H1 (cell line): ENCODE data around the gene LIN37. TPM values are rescaled to one million over a fixed set of nuclear protein-coding genes. Genes with fewer than 3 reads are reported as not detected.

Experiments used
- CTCF ChIA-PET: fragments of 300-600 bp; sonication (Branson Sonifier 250); formaldehyde crosslinking; loops from one replicate; lab custom pipeline; 2021; ENCODE audit not compliant: partially characterized antibody; lab: Charles Lee
- POLR2A ChIA-PET: fragments of 300-600 bp; sonication (Branson Sonifier 250); formaldehyde crosslinking; loops from one replicate; lab custom pipeline; 2021; ENCODE audit warnings: inconsistent platforms; ENCODE audit not compliant: partially characterized antibody; lab: Charles Lee
- DNase-seq, 2 experiments: peaks; one replicate each; pipeline versions ENCODE4 v3.0.0 to v3.0.0-alpha.2; 2010 to 2022; ENCODE audit warnings: low spot score in 2 of 2, low read depth in 1 of 2, mixed read lengths in 1 of 2
- FAIRE-seq: peaks from 2 replicates; lab custom pipeline; 2011; peaks lifted over from hg19 to GRCh38; lab: Jason Lieb, UNC
- H2AFZ ChIP-seq: 2 replicates; pipeline ENCODE4 v1.8.1; 2012; ENCODE audit warnings: low read length, inconsistent platforms
- H2AK5ac ChIP-seq: 2 replicates; pipeline ENCODE4 v1.6.1; 2013; ENCODE audit warnings: low read depth, low read length
- H2BK120ac ChIP-seq: replicated peaks from 2 replicates; pipeline ENCODE3; 2013; ENCODE audit warnings: low read depth, low read length, inconsistent platforms
- H2BK12ac ChIP-seq: 2 replicates; pipeline ENCODE4 v1.6.1; 2013; ENCODE audit warnings: low read depth, low read length
- H2BK15ac ChIP-seq: 2 replicates; pipeline ENCODE4 v1.6.1; 2013; ENCODE audit warnings: low read length
- H2BK20ac ChIP-seq: 2 replicates; pipeline ENCODE4 v1.6.1; 2013; ENCODE audit warnings: low read length
- H2BK5ac ChIP-seq: 2 replicates; pipeline ENCODE4 v1.6.1; 2013; ENCODE audit warnings: low read depth, low read length
- H3K14ac ChIP-seq: 2 replicates; pipeline ENCODE4 v1.6.1; 2013; ENCODE audit warnings: inconsistent platforms; ENCODE audit not compliant: insufficient read length
- H3K18ac ChIP-seq: 2 replicates; pipeline ENCODE4 v1.6.1; 2013; ENCODE audit warnings: low read length; ENCODE audit errors: extremely low read depth
- H3K23ac ChIP-seq: 2 replicates; pipeline ENCODE4 v1.6.1; 2013; ENCODE audit warnings: inconsistent platforms; ENCODE audit not compliant: insufficient read length
- H3K23me2 ChIP-seq: 2 replicates; pipeline ENCODE4 v1.6.1; 2013; ENCODE audit warnings: low read depth, low read length
- H3K27ac ChIP-seq: 2 replicates; pipeline ENCODE4 v1.6.1; 2011; ENCODE audit warnings: low read depth, low read length, inconsistent platforms
- H3K27me3 ChIP-seq, 4 experiments: replicated peaks in 1 of 4; 1 replicate in 1 of 4; 2 replicates in 3 of 4; pipeline versions ENCODE4 v1.6.1 to v1.8.1; 2011 to 2013; ENCODE audit warnings: low read length in 3 of 4, mild to moderate bottlenecking in 3 of 4, inconsistent platforms in 2 of 4, mixed read lengths in 2 of 4, moderate library complexity in 1 of 4; ENCODE audit not compliant: control insufficient read depth in 3 of 4, insufficient read depth in 3 of 4; ENCODE audit errors: extremely low read depth in 1 of 4
- H3K36me3 ChIP-seq, 4 experiments: 2 replicates each; pipeline versions ENCODE4 v1.6.1 to v1.8.1; 2011 to 2013; ENCODE audit warnings: mild to moderate bottlenecking in 4 of 4, low read length in 3 of 4, moderate library complexity in 2 of 4, control low read depth in 1 of 4, inconsistent platforms in 1 of 4; ENCODE audit not compliant: insufficient read depth in 4 of 4, control insufficient read depth in 2 of 4
- H3K4ac ChIP-seq: replicated peaks from 2 replicates; pipeline ENCODE3; 2013; ENCODE audit warnings: low read length, low read depth, mixed read lengths, inconsistent platforms; ENCODE audit not compliant: insufficient read length
- H3K4me1 ChIP-seq, 4 experiments: replicated peaks in 1 of 4; 1 replicate in 1 of 4; 2 replicates in 3 of 4; pipeline versions ENCODE4 v1.6.1 to v1.8.1; 2011 to 2013; ENCODE audit warnings: low read length in 3 of 4, inconsistent platforms in 2 of 4, mixed read lengths in 1 of 4; ENCODE audit not compliant: insufficient read depth in 4 of 4, control insufficient read depth in 3 of 4
- H3K4me2 ChIP-seq, 2 experiments: 2 replicates each; pipeline versions ENCODE4 v1.6.1 to v1.8.1; 2011 to 2013; ENCODE audit warnings: low read depth in 2 of 2, low read length in 2 of 2, control low read depth in 1 of 2, inconsistent platforms in 1 of 2, mild to moderate bottlenecking in 1 of 2; ENCODE audit not compliant: insufficient read depth in 1 of 2
- H3K4me3 ChIP-seq, 4 experiments: fragments of 200-600, 300-600 bp in 1 of 4; sonication (generic), shearing (Covaris generic), sonication (Bioruptor Twin) in 1 of 4; 2 replicates each; pipeline versions ENCODE4 v1.5.1 to v1.8.1; 2011 to 2016; ENCODE audit warnings: low read length in 4 of 4, low read depth in 3 of 4, control low read depth in 2 of 4, inconsistent platforms in 2 of 4, mild to moderate bottlenecking in 2 of 4, mixed read lengths in 1 of 4, moderate library complexity in 1 of 4; ENCODE audit not compliant: insufficient read depth in 2 of 4; ENCODE audit errors: extremely low read depth in 1 of 4
- H3K56ac ChIP-seq: replicated peaks from 2 replicates; pipeline ENCODE3; 2013; ENCODE audit warnings: low read depth, mild to moderate bottlenecking, mixed read lengths, low read length, inconsistent platforms; ENCODE audit not compliant: insufficient read length
- H3K79me1 ChIP-seq: 2 replicates; pipeline ENCODE4 v1.6.1; 2013; ENCODE audit warnings: low read depth, low read length, control low read depth
- H3K79me2 ChIP-seq, 2 experiments: 2 replicates each; pipeline versions ENCODE4 v1.6.1 to v1.8.1; 2012 to 2013; ENCODE audit warnings: low read length in 2 of 2, mild to moderate bottlenecking in 2 of 2, inconsistent platforms in 1 of 2; ENCODE audit not compliant: insufficient read depth in 2 of 2, control insufficient read depth in 1 of 2
- H3K9ac ChIP-seq, 4 experiments: replicated peaks in 1 of 4; 1 replicate in 1 of 4; 2 replicates in 3 of 4; pipeline versions ENCODE4 v1.6.1 to v1.8.1; 2011 to 2013; ENCODE audit warnings: low read depth in 3 of 4, low read length in 3 of 4, control low read depth in 2 of 4, mild to moderate bottlenecking in 2 of 4, moderate library complexity in 2 of 4, inconsistent platforms in 1 of 4; ENCODE audit errors: extremely low read depth in 1 of 4
- H3K9me3 ChIP-seq, 2 experiments: 2 replicates each; pipeline versions ENCODE4 v1.6.1 to v1.8.1; 2012 to 2013; ENCODE audit warnings: mild to moderate bottlenecking in 2 of 2, moderate library complexity in 2 of 2, control low read depth in 1 of 2, inconsistent platforms in 1 of 2, low read depth in 1 of 2, low read length in 1 of 2, mixed read lengths in 1 of 2; ENCODE audit not compliant: insufficient read depth in 2 of 2
- H4K20me1 ChIP-seq, 2 experiments: replicated peaks in 1 of 2; 2 replicates each; pipeline versions ENCODE3 to v1.8.1; 2011 to 2013; ENCODE audit warnings: inconsistent platforms in 2 of 2, low read length in 2 of 2, mild to moderate bottlenecking in 1 of 2; ENCODE audit not compliant: insufficient read depth in 2 of 2, control insufficient read depth in 1 of 2
- H4K5ac ChIP-seq: 2 replicates; pipeline ENCODE4 v1.6.1; 2013; ENCODE audit warnings: low read length, low read depth, mixed read lengths, inconsistent platforms; ENCODE audit not compliant: insufficient read length
- H4K8ac ChIP-seq: 2 replicates; pipeline ENCODE4 v1.8.0; 2013; ENCODE audit warnings: mild to moderate bottlenecking, moderate library complexity, low read length, inconsistent platforms; ENCODE audit not compliant: insufficient read depth; ENCODE audit errors: extremely low read depth
- H4K91ac ChIP-seq: replicated peaks from 2 replicates; pipeline ENCODE3; 2013; ENCODE audit warnings: low read length, mixed read lengths, inconsistent platforms; ENCODE audit not compliant: insufficient read length
- ASH2L ChIP-seq: fragments of 200-600, 300-600 bp; sonication (generic); IDR thresholded peaks from one replicate; pipeline ENCODE4 v1.7.1; 2017; ENCODE audit warnings: low read length
- CBX8 ChIP-seq: fragments of 300-800, 300-1000 bp; sonication (generic); IDR thresholded peaks from 2 replicates; pipeline ENCODE4 v1.7.1; 2016; ENCODE audit warnings: low read depth, low read length, borderline replicate concordance
- CREB1 ChIP-seq: IDR thresholded peaks from 2 replicates; pipeline ENCODE4 v1.6.1; 2012; ENCODE audit warnings: inconsistent platforms
- EGR1 ChIP-seq: IDR thresholded peaks from 2 replicates; pipeline ENCODE4 v1.6.1; 2011; ENCODE audit warnings: low read depth, low read length, borderline replicate concordance
- HDAC2 ChIP-seq, 2 experiments: fragments of 300-600 bp in 1 of 2; sonication (generic) in 1 of 2; IDR thresholded peaks; 2 replicates each; pipeline ENCODE4 v1.6.1; 2011 to 2012; ENCODE audit warnings: low read depth in 2 of 2, low read length in 2 of 2, mild to moderate bottlenecking in 2 of 2, moderate library complexity in 2 of 2, borderline replicate concordance in 1 of 2, inconsistent platforms in 1 of 2
- SIN3A ChIP-seq, 2 experiments: IDR thresholded peaks in 1 of 2; conservative IDR thresholded peaks in 1 of 2; 2 replicates each; pipeline ENCODE4 v1.6.1; 2011 to 2012; ENCODE audit warnings: low read length in 2 of 2, improper control_type of control experiment in 1 of 2, low read depth in 1 of 2, mild to moderate bottlenecking in 1 of 2
- SP2 ChIP-seq: IDR thresholded peaks from 2 replicates; pipeline ENCODE4 v1.6.1; 2012; ENCODE audit warnings: mild to moderate bottlenecking, low read length, inconsistent platforms
- YY1 ChIP-seq: IDR thresholded peaks from 2 replicates; pipeline ENCODE4 v1.6.1; 2011; ENCODE audit warnings: low read depth, mild to moderate bottlenecking, low read length
- WGBS, 2 experiments: shearing (Covaris generic) in 1 of 2; methylation state at CpG; one replicate each; pipeline versions ENCODE4 v1.1.6 to v1.1.7; 2013 to 2015; ENCODE audit warnings: low lambda C conversion rate in 2 of 2, mixed read lengths in 2 of 2, inconsistent platforms in 1 of 2, low coverage in 1 of 2, missing lambda C conversion rate in 1 of 2; ENCODE audit not compliant: insufficient replicate concordance in 2 of 2, insufficient coverage in 1 of 2, insufficient read length in 1 of 2; ENCODE audit errors: extremely low coverage in 1 of 2, missing lambda C conversion rate in 1 of 2; 5-methylcytosine and 5-hydroxymethylcytosine counted together
- polyA plus RNA-seq, 7 experiments: library from polyadenylated mRNA; depleted of rRNA in 3 of 7; stranded (reverse) in 5 of 7; unstranded in 2 of 7; fragments of >200 nt in 5 of 7; fragments of 200-250 nt in 2 of 7; gene quantifications; 1 replicate in 5 of 7; 2 replicates in 1 of 7; 4 replicates in 1 of 7; pipeline versions ENCODE4 v1.2.1 to v1.2.3, GENCODE V29; 2011 to 2013; ENCODE audit warnings: missing spikeins in 2 of 7, mixed read lengths in 2 of 7
- total RNA-seq: library from RNA; stranded (reverse); fragmentation: NEBNext Ultra II Directional; extraction: Animal tissue kit (Norgen Biotek cat#: 25700); gene quantifications from 2 replicates; pipeline ENCODE4 v1.2.1, GENCODE V29; 2021

Gene LIN37
- total and polyA plus RNA-seq, 2 of the 8 experiments (the other 6 are each of a cell fraction or from before 2014, with no cell fraction given): 3.8 to 9.8 TPM

GRCh38 chr19:35722897-35723296 is 25.5 kb upstream of the LIN37 start:
- DNase-seq (no peak), FAIRE-seq (no peak)
- 97% methylated on average over 15 of the region's 16 CpGs; no CpG with 5 or more reads in 1 of the 2 experiments for WGBS, 2 experiments
- Histone ChIP-seq H3K4ac (no peak overlapping the region), H3K79me2 (peaks cover 0 to 20% of the 10 kb centered on the region in 2 experiments; a peak in 2 of 4 replicates), H2AK5ac (no peak overlapping the region), H2BK15ac (no peak overlapping the region), H3K27ac (no peak overlapping the region), H2BK12ac (no peak overlapping the region), H3K9me3 (no peaks in the 10 kb centered on the region), H3K4me2 (no peak overlapping the region), H3K18ac (no peak overlapping the region), H2BK20ac (no peak overlapping the region), H3K4me1 (peaks cover 0 to 5% (median under 1%) of the 10 kb centered on the region in 4 experiments; a peak in 2 of 7 replicates), H2AFZ (no peak overlapping the region), H2BK120ac (no peak overlapping the region), H3K9ac (no peak overlapping the region), H2BK5ac (no peak overlapping the region), H3K36me3 (peaks cover 36 to 58% (median 50%) of the 10 kb centered on the region in 4 experiments), H3K56ac (no peak overlapping the region), H3K79me1 (peaks cover 8% of the 10 kb centered on the region), H4K8ac (no peak overlapping the region), H3K14ac (no peak overlapping the region), H3K27me3 (no peaks in the 10 kb centered on the region), H4K20me1 (peaks cover 7 to 16% of the 10 kb centered on the region in 2 experiments), H3K23ac (no peak overlapping the region), H4K91ac (no peak overlapping the region), H3K4me3 (no peak overlapping the region), H3K23me2 (peaks cover 3% of the 10 kb centered on the region; the same call in 1 of the 2 replicates), H4K5ac (no peak overlapping the region)
- ChIA-PET CTCF (interaction anchor here (0.7 to 11.8 kb wide), 3 partner anchors 15 to 167 kb away, joined by 3 to 80 read pairs (median 3); partner anchors contain the start of gene IGFLR1), POLR2A (interaction anchor here (1.7 to 6.1 kb wide), 4 partner anchors 10 to 17 kb away, joined by 5 to 54 read pairs (median 24); no protein-coding TSS in a partner anchor)
- TF ChIP-seq EGR1 (no peak), YY1 (no peak), SIN3A (conservative IDR thresholded peaks at IDR 0.05 in 1 of 2, IDR thresholded peaks at IDR 0.05 in 1 of 2; ENCODE audit: low read depth in 1 of 2, low read length in 2 of 2) (no peak), SP2 (no peak), HDAC2 (IDR thresholded peaks at IDR 0.05; ENCODE audit: borderline replicate concordance in 1 of 2, low read depth in 2 of 2, low read length in 2 of 2) (no peak), ASH2L (no peak), CREB1 (no peak), CBX8 (no peak)
